ENCODE data around the gene PKD1L1.
"Not testable (repeated sequence)": the region's sequence is repeated elsewhere in the genome, so short reads cannot be mapped to it uniquely, and the experiment has no call there.

PKD1L1 gene

DNA sequence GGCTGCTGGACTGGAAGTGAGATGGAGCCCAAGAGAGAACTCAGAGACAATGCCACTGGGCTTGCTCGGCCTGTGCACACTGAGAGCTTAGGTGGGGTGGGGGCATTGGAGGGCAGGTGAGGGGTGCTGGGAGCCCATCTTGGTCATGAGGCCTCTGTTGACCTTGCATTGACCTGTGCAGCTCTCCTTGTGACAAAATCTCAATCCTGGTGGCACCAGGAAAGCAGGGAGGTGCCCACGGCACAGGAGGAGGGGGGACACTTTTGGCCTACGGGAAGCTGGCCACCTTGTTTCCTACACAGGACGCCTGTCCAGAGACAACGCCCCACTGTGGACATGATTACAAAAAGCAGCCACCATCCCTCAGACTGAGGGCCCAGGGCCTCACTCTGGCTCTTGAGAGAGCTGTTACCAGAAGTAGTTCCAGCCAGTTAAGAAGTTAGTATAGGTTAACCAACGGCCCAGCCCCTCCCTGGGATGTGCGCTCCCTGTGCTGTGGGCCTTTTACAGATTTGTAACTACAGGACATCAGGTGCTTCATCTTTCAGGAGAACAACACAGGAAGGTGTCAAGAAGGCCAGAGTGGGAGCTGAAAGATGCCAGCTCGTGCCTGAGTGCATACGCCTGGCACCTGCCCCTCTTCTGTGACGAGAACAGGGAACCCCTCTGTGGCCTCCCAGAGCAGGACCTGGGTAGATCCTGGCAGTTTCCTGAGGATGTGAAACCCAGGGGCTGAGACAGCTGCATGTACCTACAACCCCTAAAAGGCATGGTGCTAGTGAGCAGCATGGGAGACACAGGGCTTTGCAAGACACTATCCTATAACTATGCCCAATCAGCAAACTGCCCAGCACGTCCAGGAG is 10.3 kb downstream of the PKD1L1 start:
- DNase-seq (ENCODE audit: low read depth, low spot score), result no peak

DNA sequence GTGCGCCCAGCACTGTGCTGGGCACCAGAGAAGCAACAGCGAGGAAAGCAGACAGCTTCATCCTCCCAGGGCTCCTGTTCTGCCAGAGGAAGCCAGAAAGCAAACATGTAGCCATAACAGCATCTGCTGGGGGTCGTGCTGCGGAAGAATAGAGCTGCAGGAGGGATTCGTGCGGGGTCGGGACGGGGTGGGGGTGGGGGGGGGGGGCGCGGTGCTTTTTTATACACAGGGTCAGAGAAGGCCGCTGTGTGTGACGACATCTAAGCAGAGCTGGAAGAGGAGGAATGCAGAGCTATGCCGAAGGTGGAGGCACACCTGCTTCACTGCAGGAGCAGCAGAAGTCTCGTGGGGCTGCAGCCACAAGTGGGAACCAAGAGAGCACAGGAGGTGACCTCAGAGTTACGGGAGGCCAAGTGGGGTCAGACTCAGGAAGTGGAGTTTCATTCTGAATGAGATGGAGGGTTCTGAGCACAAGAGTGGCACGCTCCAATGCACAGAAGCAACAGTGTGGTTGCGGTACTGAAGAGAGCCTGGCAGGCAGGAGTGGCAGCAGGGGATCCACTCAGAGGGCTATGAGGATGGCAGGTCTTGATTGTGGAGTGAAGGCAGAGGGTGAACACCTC is 11.1 kb downstream of the PKD1L1 start:
- DNase-seq (ENCODE audit: low read depth, low spot score), result no peak

DNA sequence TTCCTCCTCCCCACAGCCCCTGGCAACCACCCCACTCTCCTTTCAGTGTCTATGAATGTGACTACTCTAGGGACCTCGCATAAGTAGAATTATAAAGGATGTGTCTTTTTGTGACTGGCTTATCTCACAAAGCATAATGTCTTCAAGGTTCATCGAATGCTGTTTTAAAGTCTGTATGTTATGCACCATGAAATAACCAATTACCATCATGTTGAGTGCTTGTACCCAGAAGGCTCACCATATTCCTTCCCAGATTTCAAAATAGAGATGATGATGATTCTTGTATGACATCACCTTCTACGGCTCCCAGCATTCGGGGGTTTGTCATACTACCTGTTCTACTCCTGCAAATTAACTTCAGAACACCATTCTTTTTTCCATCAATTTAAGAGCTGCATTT is 11.9 kb downstream of the PKD1L1 start:
- no peak for DNase-seq (ENCODE audit: low read depth, low spot score)

DNA sequence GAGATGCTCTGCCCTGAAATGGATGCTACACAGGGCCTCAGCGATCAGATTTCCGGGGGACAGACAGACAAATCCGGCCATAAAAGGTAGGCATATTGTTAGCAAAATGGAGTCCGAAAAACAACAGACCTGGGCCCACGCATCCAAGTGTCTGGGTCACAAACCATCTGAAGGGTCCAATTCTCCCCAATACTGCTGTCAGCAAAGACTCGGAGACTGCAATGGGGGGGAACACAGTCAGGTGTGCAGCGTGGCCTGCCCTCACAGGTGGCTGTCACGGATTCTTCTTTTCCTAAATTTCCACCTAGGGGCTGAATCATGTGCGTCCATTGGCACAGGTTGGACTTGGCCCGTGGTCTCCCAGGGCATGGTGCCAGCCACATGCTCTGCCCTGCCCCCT is 12.9 kb downstream of the PKD1L1 start:
- no peak for DNase-seq (ENCODE audit: low read depth, low spot score)

DNA sequence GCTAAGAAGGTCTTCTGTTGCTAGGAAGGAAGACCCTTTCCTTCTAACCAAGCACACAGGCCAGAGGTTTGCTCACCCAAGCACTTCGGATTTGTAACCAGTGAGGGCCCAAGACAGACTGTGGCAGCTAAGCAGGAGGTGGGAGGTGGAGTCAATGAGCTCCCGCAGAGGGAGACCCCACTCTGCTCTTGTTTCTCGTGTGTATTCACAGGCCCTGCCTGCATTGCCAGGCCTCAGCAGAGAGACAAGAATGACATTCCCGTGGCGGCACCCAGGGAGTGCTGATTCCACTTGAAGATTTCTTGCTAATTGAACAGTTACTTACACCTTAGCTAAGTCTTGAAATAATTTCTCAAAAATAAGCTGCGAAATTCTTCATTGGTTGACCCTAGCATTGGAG is 13.4 kb downstream of the PKD1L1 start:
- no peak for DNase-seq (ENCODE audit: low read depth, low spot score)

DNA sequence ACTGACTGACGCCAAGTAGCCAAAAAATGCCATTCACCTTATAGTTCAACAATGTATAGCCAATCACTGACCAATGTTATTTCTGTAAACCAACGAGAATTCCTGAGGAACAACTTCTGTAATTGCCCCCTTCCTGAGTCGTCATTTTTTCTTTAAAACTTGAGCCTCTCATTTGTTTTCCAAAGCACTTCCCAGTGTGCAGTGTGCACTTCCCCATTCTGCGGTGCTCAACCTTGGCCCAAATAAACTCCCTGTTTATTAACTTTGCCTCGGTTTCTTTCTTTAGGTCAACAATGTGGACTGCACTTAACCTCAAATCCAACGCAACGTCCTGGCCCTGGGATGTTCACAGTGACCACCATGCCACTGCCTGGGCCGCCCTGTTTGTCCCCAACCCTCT is 15.1 kb downstream of the PKD1L1 start:
- no peak for DNase-seq (ENCODE audit: low read depth, low spot score)

DNA sequence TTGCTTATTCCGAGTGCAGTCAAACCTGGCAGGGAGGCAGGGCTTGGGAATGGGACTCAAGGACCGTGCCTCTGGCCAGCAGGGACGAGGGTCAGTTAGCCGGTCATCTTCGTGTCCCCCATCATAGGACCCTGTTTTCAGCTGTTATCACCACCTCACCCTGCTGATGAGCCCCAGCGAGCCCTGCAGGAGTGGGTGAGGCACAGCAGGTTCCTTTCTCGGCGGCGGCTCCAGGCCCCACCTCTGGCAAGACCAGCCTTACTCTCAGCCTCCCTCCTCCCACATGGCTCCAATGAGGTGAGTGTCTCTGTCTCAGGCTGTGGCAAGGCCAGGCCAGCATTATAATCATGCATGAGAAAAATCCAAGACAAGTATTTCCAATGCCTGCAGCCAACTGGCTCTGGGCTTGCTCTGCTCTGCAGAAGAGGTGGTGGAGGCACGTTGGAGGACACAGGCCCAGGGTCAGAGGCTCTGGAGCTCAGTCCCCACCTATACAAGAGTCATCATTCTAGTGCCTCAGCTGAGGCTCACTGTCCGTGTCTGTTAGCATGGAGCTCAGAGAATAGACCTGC is 15.7 kb downstream of the PKD1L1 start:
- DNase-seq (ENCODE audit: low read depth, low spot score), result no peak

DNA sequence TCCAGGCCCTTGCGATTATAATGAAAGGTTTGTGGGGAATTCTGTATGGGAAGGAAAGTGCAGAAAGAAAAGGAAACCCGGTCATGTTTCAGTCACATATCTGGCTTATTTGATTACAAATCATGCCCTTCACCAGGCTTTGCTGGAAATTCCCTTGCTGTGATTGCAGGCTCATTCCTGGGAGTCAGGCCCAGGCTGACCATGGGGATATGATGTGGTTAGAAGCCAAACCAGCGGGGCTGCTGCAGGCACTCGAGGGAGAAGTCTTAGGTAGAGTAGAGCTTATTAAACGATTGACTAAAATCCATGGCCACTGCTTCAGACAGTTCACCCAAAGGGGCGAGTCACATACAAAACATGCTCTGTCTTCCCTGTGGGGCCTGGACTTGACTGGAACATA is 16.2 kb downstream of the PKD1L1 start:
- no peak for DNase-seq (ENCODE audit: low read depth, low spot score)

DNA sequence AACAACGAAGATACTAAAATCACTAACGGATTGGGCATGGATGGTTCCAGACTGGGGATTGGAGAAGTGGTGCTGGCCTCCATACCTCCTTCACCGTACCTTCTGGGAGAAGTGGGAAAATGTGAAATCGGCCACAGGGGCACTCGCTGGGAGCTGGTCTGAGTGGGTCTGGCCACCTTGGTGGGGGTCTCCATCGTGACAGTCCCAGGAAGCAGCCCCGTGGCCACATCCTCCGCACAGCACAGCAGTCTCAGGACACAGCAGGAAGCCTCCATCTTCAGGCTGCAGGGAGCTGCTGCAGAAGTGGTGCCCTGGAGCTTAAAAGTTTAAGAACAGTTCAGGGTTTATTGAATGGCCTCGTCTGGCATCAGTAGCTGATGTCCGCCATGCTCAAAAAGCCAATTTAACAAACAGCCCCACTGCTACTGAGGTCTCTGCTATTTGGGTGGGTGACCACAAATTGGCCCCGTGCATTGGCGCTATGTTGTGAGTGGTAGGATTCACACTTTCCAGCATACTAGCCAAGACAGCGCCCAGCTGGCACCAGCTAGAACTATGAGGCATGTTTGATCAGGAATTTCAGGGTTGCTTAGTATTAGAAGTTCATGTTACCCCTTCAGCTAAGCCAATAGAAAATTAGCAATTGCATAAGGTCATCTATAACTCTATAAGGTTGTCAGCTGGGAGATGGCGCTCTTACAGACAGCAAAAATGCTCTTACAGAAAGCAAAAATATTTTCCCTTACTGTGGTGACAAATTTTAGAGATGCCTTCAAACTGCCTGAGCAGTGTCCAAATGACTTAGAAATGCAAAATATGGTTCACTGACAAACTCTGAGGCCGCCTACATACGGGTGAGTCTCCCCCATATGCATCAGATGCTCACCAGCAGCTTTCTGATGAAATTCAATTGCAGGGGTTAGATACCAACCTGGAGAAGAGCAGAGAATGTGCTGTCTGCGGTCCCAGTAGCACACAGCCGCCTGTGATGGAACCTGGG is 17.0 kb downstream of the PKD1L1 start:
- DNase-seq (ENCODE audit: low read depth, low spot score), result no peak

DNA sequence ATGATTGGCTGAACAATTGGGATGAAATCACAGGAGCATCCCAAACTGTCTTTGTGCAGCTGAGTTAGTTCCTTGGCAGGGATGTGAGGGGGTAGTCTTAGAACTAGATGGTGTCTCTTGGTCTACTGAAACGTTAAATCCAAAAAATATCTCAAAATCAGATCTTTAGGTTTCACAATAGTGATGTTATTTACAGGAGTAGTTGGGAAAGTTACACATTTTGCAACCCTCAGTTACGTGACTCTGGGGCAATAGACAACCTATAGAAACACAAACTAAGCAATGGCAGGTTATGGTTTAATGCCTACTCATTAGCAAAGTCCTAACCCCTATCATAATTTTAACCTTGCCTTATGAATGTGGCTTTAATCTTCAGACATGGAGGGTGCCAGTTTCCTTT is 24.0 kb downstream of the PKD1L1 start:
- no peak for DNase-seq (ENCODE audit: low read depth, low spot score)

DNA sequence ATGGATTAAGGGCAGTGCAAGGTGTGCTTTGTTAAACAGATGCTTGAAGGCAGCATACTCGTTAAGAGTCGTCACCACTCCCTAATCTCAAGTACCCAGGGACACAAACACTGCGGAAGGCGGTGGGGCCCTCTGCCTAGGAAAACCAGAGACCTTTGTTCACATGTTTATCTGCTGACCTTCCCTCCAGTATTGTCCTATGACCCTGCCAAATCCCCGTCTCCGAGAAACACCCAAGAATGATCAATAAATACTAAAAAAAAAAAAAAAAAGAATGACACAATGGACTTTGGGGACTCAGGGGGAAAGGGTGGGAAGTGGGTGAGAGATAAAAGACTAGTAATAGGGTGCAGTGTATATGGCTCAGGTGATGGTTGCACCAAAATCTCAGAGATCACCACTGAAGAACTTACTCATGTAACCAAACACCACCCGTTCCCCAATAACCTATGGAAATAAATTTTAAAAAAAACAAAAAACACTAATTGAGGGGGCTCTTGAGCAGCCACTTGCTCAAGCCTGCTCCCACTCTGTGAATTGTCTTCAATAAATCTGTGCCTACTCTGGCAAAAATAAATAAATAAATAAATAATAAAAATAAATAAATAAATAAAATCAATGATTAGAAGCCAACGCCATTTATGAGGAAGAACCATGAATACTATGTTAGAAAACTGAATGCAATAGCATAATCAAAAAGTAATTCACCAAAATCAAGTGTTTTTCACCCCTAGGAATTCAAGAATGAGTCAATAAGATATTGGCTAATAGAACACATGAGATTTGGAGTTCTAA is 25.0 kb downstream of the PKD1L1 start:
- DNase-seq (ENCODE audit: low read depth, low spot score), result not testable (repeated sequence)

DNA sequence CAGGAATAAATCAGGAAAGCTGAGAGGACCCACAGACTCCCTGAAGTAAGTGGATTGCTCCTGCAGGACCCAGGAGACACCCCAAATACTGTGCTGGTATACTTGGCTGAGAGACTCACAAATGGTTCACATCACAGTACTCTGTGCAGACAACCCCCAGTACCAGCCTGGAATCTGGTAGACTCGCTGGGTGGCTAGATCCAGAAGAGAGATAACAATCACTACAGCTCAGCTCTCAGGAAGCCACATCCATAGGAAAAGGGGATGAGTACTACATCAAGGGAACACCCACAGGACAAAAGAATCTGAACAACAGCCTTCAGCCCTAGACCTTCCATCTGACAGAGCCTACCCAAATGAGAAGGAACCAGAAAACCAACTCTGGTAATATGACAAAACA is 31.8 kb downstream of the PKD1L1 start:
- DNase-seq (ENCODE audit: low read depth, low spot score), result not testable (repeated sequence)

DNA sequence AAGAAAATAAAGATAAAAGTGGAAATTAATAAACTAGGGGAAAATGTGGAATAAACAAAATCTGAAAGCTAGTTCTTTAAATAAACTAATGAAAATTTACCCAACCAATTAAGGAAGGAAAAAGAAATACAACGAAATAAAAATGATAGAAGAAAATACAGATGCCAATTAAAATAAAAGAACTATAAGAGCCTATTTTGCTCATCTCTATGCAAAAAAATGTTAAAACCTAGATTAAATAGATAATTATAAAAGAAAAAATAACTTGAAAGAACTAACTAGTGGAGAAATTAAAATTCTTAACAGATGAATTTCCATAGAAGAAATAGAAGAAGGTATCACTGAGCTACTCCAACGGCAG is 32.7 kb downstream of the PKD1L1 start:
- DNase-seq (ENCODE audit: low read depth, low spot score), result no peak

DNA sequence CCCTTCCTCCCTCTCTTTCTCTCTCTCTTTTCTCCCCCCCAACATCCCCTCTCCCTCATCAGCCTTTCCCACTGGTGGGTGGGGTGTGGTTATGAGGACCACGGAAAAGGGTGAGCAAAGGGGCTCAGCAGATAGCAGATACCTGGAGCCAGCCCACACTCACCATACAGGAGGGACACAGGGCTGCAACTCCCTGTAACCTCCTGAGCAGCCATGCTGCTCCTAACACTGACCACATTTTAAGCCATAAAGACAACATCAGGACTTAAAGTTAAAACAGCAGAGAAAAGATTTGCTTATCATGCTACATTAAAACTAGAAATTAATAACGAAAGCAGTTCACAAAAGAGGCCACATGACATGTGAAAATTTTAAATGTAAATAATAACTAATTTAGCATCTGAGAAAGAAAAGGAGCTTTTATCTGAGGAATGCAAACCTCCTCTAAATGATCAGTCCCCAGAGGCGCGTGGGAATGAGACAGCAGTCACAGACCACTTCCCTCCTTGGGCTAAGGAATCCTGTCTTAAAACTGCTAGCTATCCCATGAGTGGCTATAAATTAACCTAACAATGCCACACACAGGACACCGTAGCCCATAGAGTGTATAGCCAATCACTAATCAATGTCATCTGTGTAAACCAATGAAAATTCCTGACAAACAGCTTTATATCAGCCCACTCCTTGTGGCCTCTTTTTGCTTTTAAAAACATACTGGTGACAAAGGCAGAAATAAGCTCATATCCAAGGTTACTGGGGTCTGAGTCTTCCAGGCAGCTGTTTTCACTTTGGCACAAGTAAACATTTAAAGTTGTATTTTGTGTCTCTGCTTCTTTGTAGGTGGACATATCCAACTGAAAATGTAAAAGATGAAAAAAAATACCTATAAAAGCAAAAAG is 33.3 kb downstream of the PKD1L1 start:
- no peak for DNase-seq (ENCODE audit: low read depth, low spot score)

DNA sequence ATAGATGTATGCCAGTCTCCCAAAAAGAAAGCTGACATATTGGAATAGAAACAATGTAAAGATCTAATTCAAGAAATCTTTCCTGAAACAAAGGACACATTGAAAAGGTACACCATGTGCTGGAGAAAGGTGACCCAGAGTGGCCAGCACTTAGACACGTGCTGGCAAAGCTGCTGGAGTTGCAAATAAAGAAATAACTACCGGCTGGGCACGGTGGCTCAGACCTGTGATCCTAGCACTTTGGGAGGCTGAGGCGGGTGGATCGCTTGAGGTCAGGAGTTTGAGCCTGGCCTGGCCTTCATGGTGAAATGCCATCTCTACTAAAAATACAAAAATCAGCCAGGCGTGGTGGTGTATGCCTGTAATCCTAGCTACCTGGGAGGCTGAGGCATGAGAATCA is 35.9 kb downstream of the PKD1L1 start:
- no peak for DNase-seq (ENCODE audit: low read depth, low spot score)

DNA sequence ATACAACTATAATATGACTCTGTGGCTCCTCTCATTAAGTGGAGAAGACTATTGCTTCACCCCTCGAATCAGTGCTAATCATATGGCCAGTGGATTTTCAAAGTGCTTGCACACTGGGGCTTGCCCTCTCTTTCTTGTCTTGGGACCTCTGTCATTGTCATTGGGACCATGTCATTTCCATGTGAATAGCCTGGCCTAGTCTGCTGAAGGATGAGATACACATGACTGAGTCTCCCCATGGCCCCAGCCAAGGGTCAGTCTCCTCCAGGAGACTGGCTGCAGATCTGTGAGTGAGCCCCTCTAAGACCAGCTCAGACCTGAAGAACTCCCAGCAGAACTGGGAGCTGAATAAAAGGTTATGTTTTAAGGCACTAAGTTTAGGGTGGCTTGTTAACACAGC is 39.5 kb downstream of the PKD1L1 start:
- no peak for DNase-seq (ENCODE audit: low read depth, low spot score)

DNA sequence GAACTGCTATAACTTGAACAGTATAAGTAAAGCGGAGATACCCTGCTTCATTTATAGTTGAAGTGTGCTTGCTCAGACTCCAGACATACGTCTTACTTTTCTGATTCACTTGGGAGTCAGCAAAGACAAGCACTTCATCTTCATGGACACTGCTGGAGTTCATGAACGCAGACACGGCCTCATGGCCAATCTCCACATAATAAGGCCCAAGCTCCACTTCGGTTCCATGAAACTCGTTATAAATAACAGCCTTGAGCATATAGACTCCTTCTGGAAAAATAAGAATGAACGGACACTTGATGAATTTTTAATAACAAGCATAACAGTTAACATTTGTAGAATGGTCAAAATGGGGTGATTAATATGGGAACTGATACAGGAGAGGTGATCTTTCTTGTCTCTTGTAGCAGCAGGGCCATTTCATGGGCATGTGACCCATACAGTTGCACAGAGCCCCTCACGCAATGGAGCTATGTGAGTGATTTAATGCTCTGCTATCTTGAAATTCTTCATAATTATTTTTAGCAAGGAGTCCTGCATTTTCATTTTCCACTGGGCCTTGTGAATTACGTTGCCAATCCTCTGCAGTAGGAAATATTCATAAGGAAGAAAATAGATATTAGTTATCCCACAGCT is 40.2 kb downstream of the PKD1L1 start:
- no peak for DNase-seq (ENCODE audit: low read depth, low spot score)

DNA sequence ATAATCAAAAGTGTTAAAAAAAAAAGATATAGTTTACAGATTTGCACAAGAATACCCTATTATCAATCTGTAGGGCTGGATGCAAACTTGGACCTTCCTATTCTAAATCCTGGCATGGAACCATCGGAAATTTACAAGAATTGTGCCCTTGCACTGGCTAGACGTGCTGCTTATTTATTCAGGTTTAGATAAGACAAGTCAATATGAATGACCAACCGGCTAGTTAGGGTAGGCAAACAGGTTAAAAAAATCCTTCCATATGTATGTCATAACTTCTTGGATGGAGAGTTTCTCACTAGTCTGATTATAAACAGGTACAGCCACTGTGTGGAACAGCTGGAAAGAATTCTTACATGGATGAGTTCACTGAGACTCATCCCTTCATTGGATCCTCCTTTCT is 41.4 kb downstream of the PKD1L1 start:
- no peak for DNase-seq (ENCODE audit: low read depth, low spot score)

DNA sequence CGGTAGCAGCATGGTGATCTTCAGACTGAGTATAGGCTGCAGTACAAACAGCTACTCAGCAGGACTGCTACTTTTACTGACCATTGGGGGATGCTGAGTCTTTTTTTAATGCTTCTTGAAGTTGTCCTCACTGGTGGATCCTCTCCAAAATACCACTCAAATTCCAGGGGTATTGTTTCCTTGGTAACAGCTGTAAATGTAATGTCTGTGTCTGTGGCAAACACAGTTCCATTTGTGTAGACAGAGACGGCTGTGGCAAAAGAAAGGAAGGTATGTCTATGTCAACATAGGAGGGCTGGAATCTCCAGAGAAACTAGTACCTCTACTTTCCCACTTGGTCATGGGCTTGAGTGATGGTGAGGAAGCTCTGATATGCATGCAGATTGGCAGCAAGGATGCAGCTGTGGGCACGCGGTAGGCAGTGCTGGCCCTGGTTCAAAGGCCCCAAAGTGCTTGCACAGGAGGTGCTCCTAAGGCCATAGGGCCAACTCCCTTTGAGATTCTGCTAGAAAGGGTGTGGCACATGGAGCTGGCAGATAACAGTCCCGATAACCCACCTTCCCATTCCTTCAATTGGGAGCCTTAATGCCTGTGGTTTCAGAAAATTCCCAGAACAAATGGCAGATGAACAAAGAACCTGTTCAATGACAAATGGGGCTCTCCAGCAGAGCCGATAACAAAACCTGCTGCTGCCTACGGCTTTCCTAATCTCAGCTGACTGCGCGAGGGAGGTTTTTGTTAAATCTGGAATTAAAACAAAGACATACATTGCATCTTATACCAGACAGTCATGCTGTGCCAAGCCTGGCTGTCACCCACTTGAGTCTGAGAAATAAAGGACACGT is 43.0 kb downstream of the PKD1L1 start:
- no peak for DNase-seq (ENCODE audit: low read depth, low spot score)
